Activated gamma-delta T cell treated with Interleukin-2 at 50 U/mL for 16 hours (primary cell): ENCODE results near the gene FAM107B.

ENCODE experiments used
- DNase-seq: peaks from one replicate; pipeline ENCODE4 v3.0.0-alpha.2; 2020

Gene FAM107B

DNA sequence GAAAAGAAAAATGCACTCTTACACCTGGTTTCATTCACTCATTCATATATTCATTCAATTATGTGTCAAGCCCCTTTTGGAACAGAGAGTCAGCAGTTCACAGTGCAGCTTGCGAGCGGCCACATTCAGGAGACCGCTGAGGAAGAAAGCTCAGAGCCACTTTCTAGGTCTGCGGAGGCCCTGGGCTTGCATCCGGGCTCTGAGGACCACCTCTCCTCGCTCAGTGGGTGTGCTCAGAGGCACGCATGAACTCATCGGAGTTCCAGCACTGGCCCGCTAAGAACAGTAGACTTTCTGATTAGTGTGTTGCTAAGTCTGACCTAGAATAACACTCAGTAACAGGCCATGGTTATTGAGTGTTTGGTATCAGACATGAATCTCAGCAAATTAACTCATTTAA, 1.8 kb upstream of the FAM107B start:
- no peak for DNase-seq

DNA sequence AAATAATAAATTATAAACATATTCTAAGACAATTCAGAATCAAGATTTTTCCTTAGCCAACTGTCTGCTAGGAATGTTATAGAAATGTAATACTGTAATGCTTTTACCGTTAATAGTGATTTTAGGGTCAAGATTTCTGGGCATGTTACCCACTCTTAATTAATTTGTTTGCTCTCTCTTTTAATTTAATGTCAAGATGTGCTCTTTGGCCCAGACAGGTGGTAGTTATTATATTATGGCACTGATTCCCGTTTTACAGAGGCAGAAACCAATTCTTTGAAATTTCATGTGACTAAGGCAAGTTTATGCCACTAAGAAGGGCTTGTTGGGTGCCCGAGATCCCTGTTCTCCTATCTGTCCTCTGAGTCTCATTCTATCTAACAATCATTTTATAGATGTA, 959 bp upstream of the FAM107B start:
- DNase-seq, result no peak

DNA sequence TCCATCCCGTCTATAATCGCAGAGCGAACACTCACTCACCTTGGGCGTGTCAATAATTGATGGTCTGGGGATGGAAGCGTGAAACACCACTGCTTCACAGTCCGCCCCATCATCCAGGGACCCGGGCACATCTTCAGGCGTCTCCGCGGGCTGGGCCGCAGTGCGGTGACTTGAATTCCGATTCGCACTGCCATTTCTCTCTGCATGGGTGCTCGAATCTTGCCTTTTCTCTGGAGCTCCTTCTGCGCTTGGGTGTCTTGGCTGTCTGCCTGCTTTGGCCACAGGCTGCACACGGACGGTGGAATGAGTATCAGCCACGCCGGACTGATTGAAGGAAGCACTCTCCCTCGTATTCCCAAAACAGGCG, 500 bp downstream of the FAM107B start:
- DNase-seq, result no peak

DNA sequence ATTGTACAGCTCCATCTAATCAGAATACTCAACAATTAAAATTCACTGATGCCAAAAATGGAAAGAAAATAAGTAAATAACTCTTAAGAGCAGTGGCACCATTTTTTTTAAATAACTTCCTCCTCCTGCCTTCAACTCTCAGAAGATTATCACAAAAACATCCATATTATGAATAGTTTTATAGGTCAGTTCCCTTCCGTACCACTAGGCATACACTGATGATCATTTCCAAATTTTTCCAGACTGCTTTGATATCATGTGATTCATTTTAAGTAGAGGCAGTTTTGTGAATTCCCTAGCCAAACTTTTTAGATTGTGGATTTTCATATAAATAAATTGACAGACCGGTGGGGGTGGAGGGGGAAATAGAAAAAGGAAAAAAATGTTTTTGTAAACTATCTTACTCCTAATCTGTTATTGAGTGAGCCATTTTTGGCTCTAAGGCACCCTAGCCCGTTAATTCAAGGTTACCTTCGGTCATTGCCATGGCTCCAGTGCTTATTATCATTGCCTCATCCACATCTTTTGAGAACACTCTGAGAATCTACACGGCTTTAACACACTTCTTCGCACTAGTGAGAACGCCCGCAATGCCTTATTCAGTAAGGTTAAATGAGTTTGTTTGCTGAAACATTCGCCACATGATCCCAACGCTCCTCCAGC, 1.0 kb downstream of the FAM107B start:
- DNase-seq, result no peak

DNA sequence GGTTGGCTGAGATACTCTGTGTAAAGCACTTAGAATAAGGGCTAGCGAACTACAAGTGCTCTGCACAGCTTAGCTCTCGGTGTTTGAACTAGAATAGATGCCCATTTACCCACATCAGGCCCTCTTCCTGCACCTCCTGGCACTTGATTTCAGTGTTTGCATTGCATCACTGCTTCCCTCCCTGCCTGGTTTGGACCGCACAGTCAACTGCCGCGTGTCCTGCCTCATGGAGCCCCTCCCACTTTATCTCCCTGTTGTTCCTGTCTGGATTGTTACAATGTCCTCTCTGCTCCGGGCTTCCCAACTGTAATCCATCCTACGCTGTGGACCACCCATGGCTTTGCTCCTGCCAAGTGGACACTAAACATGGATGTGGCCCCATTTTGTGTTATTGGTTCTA, 2.3 kb downstream of the FAM107B start:
- no peak for DNase-seq

DNA sequence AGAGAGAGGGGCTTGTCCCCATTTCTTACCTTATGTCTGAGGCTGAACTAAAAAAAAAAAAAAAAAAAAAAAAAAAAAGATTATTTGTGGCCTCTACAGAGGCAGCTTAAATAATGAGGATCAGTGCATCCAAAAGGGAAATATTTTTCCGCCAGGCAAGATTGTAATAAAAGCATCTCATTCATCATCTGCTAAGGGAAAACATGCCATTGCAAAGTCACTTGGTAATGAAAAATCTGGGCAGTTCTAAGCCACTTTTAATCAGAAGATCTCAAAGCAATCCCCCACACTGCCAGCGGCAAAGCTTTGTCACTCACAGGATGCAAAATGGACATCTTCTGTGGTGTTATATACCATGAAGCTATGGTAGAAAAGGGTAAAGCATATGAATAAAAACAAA, 3.8 kb downstream of the FAM107B start:
- no peak for DNase-seq

DNA sequence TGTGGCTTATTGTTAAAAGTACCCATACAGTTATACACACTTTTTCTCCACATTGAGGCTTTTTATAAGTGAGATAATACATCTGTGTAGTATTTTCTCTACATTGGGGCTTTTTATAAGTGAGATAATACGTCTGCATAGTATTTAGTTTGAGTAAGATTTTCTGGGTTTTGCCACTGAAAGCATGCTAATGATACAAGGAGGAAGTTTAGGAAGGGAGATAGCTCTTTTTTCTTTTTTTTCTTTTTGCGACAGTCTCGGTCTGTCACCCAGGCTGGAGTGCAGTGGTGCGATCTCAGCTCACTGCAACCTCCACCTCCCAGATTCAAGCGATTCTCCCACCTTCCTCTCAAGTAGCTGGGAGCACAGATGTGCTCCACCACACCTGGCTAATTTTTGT, 13.3 kb downstream of the FAM107B start:
- DNase-seq, result no peak

DNA sequence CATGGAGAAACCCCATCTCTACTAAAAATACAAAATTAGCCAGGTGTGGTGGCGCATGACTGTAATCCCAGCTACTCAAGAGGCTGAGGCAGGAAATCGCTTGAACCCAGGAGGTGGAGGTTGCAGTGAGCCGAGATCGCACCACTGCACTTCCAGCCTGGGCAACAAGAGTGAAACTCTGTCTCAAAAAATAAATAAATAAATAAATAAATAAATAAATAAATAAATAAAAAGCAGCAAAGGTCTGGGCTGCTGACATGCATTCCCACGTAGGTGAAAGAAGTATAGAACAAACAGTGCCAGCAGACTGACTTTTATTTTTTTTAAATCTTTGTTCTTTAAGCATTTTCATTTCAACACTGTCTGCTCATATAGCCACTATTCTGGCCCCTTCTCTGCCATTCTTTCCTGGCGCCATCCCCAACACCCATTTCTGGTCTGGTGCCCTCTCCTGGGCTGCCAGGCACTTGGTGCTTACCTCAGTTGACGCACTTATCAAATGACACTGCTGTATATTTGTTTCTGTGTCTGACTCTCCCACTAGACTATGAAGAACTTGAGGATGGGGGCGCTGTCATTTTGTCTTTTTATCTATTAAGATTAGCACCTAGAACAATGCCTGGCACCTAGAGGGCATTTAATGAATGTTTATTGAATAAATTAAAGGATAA, 15.6 kb downstream of the FAM107B start:
- no peak for DNase-seq

DNA sequence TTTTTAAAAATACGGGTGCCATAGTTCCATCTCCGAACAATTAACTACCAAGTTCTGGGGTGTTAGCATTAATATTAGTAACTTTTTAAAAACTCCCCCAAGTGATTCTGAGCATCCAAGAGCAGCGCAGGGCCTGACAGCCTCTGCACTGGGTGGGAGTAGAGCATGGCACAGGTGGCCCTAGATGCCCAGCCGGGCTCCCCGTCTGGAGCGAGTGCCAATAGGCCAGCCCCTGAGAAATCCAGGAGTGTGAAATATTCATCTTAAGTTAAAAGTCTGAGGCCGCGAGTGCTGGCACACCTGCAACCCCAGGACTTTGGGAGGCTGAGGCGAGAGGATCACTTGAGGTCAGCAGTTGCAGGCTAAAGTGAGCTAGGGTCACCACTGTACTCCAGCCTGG, 16.2 kb downstream of the FAM107B start:
- DNase-seq, result no peak

DNA sequence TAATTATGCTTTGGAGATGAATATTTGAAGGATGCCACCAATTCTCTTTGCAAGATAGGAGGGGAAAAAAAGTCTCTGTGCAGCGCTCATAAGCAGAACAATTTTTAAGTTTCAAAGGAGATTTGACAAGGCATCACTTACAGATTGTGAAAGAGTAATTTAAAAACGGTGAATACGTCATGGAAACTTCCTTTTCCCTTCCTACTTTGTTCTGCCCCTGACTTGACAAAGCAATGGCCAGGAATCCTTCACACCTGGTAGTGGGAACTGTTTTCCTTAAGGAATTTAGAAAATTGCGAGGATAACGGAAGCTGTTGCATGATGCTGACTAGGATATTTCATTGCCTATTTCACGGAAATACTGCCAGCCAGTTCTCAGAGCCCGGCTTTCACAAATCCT, 16.7 kb downstream of the FAM107B start:
- no peak for DNase-seq

DNA sequence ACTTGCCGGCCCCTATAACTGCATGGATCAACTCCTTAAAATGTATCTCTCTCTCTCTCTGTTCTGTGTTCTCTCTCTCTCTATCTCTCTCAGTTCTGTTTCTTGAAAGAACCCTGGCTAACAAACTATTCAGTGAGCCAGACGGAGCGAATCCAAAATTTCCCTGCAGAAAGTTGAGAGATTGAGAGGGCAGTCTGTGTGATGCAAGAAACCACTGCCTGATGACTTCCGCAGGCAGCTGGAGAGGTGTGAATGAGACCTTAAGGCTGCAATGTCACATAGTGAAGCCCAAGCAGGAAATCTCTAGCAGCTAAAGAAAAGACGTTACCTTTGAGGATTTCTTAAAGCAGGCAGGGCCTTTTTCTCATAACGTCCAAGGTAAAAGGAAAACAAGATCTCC, 17.3 kb downstream of the FAM107B start:
- DNase-seq, result no peak

DNA sequence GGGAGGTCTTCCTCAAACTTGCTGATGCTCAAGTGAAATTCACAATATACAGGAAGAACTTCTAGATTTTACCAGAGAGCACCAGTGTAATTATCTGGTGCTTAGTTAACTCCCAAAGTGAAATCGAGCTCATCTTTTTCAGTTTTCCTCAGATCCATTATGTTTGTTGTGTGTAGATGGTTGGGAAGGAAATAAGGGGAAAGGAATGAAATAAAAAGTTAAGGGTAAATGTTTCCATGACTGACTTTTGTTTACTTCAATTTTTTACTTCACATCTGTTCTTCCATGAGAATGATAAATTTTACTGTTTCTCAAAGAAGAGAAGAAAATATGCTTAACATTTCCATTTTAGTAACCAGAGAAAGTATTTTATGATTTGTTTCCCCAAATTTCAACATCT, 21.3 kb downstream of the FAM107B start:
- no peak for DNase-seq

DNA sequence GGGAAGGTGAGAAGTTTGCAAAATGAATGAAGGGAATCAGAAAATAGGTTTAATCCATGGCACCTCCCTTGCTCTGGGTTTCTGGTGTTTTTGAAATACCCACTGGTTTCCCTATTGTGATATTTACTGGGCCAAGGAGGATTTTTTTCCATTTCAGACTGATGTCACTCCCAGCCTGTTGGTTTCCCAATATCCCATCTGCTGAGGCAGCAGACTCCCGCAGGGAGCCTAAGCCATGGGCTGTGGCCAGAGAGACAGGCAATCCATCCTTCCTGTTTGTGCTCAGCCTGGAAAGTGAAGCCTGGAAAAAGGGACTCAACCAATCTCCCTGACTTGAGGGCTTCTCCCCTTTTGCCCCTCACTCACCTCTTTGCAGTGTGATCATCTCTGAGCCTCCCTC, 22.8 kb downstream of the FAM107B start:
- DNase-seq, result no peak

DNA sequence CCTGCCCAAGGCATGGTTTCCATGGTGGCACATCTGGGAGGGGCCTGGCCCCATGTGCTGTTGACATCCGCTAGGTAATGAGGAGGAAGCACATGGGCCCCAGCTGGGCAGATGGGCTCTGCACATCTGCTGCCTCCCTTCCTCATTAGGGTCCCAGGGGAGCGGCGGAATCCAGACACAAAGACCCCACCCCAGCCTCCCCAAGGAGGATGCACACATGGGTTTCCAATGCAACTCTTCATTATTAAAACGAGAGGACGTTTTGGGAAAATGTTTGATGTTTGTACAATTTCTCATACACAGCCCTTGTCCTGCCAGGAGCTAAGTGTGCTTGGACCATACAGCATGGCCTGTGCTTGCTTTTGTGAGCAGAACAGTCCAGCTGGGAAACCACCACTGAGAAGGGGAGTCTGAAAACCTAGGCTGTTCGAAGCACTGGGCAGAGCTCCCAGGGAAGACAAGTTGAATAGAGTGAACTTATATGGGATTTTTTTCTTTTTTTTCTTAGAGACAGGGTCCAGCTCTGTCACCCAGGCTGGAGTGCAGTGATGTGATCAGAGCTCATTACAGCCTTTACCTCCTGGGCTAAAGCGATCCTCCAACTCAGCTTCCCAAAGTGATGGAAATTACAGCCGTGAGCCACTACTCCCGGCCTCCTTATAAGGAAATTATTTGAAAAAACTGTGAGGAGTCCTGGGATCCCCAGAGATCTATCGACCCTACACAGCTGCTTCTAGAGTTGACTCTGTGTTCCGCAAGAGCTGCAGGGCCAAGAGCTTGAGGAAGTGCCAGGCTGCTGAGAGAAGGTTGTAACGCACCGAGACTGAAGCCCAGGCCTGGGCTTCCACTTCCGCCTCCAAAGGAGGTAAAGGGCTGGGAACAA, 23.4 kb downstream of the FAM107B start:
- DNase-seq, result no peak

DNA sequence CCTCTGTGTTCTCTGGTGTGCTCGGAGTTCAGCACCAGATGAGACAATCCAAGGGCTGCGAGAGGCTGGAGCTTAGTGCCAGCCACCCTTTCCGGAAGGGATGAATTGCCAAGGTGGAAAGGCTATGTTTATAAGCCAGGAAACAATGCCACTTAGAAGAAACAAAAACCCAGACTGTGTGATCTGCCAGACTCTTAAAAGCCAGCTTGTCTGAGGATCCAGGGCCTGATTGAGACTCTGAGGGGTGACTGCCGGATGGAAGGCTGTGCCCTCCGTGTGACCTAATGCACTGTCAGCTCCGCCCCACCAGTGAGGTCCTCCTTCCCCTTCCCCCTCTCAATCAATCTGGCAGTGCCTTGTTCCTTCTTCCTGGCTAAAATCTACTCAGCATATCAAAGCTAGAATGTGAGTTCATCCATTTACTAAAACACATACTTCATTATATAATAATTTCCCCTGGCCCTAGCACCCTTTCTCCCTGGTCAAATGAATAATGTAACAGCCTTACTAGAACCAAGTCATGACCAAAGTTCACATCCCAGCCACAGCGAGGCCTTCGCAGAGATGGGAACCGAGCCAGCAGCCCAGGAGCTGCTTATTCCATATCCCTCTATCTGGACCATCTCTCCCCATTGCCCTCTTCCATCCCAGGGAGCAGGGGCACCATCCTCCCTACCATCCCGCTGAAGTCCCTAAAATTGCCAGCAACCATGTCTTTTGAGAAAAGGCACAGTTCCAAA, 25.5 kb downstream of the FAM107B start:
- DNase-seq, result no peak

DNA sequence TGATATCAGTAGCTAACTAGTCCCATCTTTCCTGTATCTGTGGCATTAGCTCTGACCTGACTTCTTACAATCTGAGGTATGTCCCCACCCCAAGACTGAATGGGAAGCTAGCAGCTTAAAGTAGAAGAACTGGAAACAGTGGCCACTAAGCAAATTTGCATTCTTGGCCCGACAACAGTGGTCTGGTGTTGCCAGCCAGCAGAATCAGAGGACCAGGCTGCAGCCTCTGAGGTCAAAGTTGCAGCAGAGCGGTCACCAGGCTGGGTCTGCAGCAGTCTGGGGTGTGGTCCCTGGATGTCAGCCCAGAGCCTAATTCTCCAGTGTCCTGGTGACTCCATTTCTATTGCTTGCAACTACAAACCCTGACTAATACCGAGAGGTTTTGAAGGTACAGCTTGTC, 26.3 kb downstream of the FAM107B start:
- DNase-seq, result no peak

DNA sequence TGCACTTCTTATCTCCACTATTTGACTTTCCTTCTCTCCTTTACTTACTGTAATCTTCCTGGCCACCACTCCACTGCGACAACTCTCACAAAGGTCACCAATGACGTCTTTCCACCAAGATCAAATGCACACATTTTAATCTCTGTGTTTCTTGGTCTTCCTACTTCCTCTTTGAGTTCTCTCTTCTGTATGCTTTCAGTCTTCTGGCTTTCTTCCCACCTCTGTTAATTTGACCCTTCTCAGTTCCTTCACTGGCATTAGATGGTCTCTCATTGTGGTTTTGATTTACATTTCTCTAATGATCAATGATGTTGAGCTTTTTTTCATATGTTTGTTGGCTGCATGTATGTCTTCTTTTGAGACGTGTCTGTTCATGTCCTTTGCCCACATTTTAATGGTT, 31.9 kb downstream of the FAM107B start:
- no peak for DNase-seq

DNA sequence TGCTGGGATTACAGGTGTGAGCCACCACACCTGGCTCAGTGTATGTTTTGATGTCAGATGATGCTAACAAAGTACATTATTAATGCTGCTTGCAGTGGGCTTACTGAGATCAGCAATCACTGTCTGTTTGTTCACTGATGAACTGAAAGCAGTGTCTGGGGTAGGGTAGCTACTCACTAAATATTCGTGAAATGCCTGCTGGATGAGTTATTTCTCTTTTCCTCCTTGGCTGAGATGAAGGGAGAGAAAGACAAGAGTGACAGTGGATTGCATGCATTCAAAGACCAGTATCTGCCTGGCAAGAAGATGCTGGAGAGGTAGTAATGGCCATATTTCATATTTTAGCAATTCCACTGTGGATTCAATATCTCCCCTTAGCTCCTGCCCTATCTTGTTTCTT, 32.3 kb downstream of the FAM107B start:
- DNase-seq, result no peak

DNA sequence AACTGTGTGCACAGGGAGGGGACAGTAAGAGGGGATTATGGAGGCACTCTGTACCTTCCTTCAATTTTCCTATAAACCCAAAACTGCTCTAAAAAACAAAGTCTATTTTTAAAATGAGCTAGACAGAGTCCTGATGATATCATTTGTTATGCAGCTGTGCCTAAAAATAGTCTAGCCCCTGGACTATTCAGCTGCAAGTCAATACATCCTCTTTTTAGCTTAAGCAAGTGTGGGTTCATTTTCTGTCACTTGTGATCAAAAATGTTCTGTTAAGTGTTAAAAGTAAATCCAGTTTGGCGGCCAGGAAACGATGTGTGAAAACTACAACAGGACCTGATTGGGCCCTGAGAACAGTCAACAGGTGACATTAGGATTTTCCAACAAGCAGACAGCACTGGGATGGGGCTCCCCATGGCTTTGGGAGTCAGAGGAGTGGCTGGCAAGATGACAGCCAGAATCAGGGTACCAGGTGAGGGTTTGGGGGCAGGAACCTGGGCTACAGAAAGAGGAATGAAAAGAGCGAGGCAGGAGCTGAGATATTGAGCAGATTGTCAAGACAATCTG, 33.9 kb downstream of the FAM107B start:
- DNase-seq, result no peak

DNA sequence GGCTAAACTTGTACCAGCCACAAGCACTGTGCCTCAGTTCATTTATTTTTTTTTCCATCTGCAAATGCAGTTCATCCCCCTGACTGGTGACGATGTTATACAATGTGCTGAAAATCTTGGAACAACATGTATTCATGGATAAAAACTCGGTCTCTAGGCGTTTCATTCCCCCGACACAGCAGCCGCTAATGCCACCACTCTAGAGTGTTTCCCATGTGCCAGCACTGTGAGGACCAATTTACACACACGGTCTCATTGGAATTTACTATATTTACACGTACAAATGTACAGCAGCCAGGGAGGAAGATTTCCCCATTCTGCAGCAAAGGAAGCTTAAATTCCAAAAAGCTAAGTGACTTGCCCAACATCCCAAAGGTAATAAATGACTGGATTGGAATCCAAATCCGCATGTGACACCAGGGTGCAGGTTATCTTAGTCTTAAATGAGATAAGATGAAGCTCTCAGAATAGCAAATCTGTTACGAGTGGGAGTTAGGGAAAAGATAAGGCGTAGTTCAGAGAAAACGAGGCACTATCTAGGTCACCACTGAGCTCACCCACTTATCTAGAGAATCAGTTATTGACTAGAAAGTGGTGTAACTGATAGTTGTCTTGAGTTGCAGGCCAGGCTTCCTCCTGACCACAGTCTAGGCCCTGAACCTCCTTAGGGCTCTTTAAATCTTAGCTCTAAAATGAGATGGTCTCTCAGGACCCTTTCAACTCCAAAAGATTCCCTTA, 36.7 kb downstream of the FAM107B start:
- DNase-seq, result no peak

DNA sequence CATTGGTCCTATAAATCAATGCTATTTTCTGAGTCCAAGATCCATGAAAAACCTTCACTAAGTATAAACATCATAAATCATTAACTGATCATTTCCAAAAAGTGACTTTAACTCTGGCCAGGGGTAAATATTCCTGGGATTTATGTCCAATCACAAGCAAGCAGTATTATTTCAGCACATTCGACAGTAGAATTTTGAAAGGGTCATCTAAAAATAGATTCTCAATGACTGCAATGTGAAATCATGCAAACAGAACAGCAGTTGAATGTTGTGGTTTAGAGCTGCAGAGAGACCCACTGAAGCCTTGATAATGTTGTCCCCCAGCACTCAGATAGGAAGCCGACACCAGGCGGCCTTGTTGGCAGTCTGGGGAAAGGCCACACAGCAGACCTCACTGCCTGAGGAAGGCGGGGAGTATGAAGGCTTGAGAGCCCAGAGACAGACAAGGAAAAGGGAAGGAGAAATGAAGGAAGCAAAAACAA, 38.1 kb downstream of the FAM107B start:
- DNase-seq, result no peak

DNA sequence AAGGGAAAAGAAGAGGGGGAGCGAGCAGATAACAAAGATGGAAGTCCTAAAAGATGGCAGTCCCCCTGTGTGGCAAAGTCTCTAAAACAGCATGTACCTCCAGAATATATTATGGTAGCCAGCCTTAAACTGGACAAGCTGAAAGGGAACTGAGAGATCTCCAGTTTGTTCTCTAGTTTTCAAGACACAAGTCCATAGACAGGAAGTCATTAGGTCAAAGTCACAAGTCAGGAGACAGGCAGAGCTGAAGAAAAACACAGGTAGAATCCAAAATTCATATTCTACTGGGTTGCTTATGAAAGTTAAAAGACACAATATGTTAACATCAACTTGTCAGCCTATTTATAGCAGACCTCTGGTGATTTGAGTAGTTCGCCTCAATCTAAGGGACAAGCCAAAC, 38.7 kb downstream of the FAM107B start:
- no peak for DNase-seq
